HEK293 (cell line): Measurements from ENCODE around the gene LGSN.

Source experiments
- CTCF ChIA-PET: fragments of 350-600 bp; formaldehyde crosslinking; extraction: SDS; loops from one replicate; lab custom pipeline; 2021; ENCODE audit warnings: antibody characterized with exemption; lab: Yijun Ruan, JAX
- POLR2A ChIA-PET: fragments of 300-600 bp; formaldehyde crosslinking; extraction: SDS; loops from one replicate; lab custom pipeline; 2020; ENCODE audit warnings: antibody characterized with exemption, inconsistent platforms; lab: Yijun Ruan, JAX
- H3K27ac ChIP-seq: fragments of 200-500 bp; sonication (Bioruptor generic); 2 replicates; pipeline ENCODE4 v1.5.1; 2014; ENCODE audit warnings: low read depth, low read length, control low read depth, inconsistent platforms; ENCODE audit errors: extremely low read depth
- H3K36me3 ChIP-seq, 2 experiments: fragments of 200-500 bp in 1 of 2; sonication (Bioruptor generic) in 1 of 2; 1 replicate in 1 of 2; 2 replicates in 1 of 2; pipeline ENCODE4 v1.5.1; 2014 to 2017; ENCODE audit warnings: inconsistent platforms in 2 of 2, low read length in 2 of 2; ENCODE audit not compliant: control insufficient read depth in 2 of 2, insufficient read depth in 1 of 2
- H3K4me1 ChIP-seq: fragments of 200-500 bp; sonication (Bioruptor generic); 2 replicates; pipeline ENCODE4 v1.5.1; 2014; ENCODE audit warnings: mild to moderate bottlenecking, low read length, inconsistent platforms; ENCODE audit not compliant: control insufficient read depth, insufficient read depth
- H3K4me3 ChIP-seq: 2 replicates; pipeline ENCODE4 v1.5.1; 2011; ENCODE audit warnings: low read depth, mild to moderate bottlenecking, control low read depth, low read length, moderate library complexity
- H3K9me3 ChIP-seq: fragments of 200-500 bp; sonication (Bioruptor generic); 2 replicates; pipeline ENCODE4 v1.5.1; 2014; ENCODE audit warnings: low read depth, low read length, inconsistent platforms; ENCODE audit not compliant: control insufficient read depth, insufficient read depth
- BCL11A ChIP-seq: fragments of 450-650 bp; formaldehyde crosslinking; IDR thresholded peaks from 2 replicates; pipeline ENCODE4 v1.5.1; 2016; ENCODE audit warnings: low read depth, missing biosample characterization, missing genetic modification characterization
- BCL11B ChIP-seq: fragments of 450-650 bp; formaldehyde crosslinking; IDR thresholded peaks from 2 replicates; pipeline ENCODE4 v1.5.1; 2016; ENCODE audit warnings: low read depth, missing biosample characterization, missing genetic modification characterization
- KLF10 ChIP-seq: fragments of 450-650 bp; IDR thresholded peaks from 2 replicates; pipeline ENCODE4 v1.5.1; 2018; ENCODE audit warnings: missing biosample characterization, mild to moderate bottlenecking, missing genetic modification characterization
- PRDM1 ChIP-seq: fragments of 450-650 bp; formaldehyde crosslinking; IDR thresholded peaks from 2 replicates; pipeline ENCODE4; 2016; ENCODE audit warnings: missing biosample characterization, missing genetic modification characterization
- SP7 ChIP-seq: fragments of 450-650 bp; formaldehyde crosslinking; IDR thresholded peaks from 2 replicates; pipeline ENCODE4 v1.5.1; 2016; ENCODE audit warnings: missing biosample characterization, missing genetic modification characterization
- TRIM28 ChIP-seq: IDR thresholded peaks from 2 replicates; pipeline ENCODE4 v1.6.1; 2011; ENCODE audit warnings: low read length, control low read depth, borderline replicate concordance
- ZBTB21 ChIP-seq: fragments of 450-650 bp; formaldehyde crosslinking; IDR thresholded peaks from 2 replicates; pipeline ENCODE4 v1.5.1; 2017; ENCODE audit warnings: missing biosample characterization, missing genetic modification characterization
- ZFP3 ChIP-seq: fragments of 450-650 bp; formaldehyde crosslinking; IDR thresholded peaks from 2 replicates; pipeline ENCODE4 v1.5.1; 2016; ENCODE audit warnings: low read depth, missing biosample characterization, missing genetic modification characterization
- ZNF133 ChIP-seq: fragments of 450-650 bp; formaldehyde crosslinking; IDR thresholded peaks from 2 replicates; pipeline ENCODE4 v1.5.1; 2016; ENCODE audit warnings: missing biosample characterization, missing genetic modification characterization
- ZNF184 ChIP-seq: fragments of 450-650 bp; IDR thresholded peaks from 2 replicates; pipeline ENCODE4 v1.5.1; 2018; ENCODE audit warnings: missing biosample characterization, mild to moderate bottlenecking, missing genetic modification characterization
- ZNF335 ChIP-seq: fragments of 450-650 bp; formaldehyde crosslinking; conservative IDR thresholded peaks from 2 replicates; pipeline ENCODE4 v1.5.1; 2016; ENCODE audit warnings: missing biosample characterization, missing genetic modification characterization
- ZNF341 ChIP-seq: fragments of 450-650 bp; formaldehyde crosslinking; IDR thresholded peaks from 2 replicates; pipeline ENCODE4; 2016; ENCODE audit warnings: low read depth, missing biosample characterization, missing genetic modification characterization
- ZNF501 ChIP-seq: fragments of 450-650 bp; formaldehyde crosslinking; IDR thresholded peaks from 2 replicates; pipeline ENCODE4 v1.5.1; 2016; ENCODE audit warnings: missing biosample characterization, missing genetic modification characterization
- ZNF600 ChIP-seq: fragments of 450-650 bp; formaldehyde crosslinking; IDR thresholded peaks from 2 replicates; pipeline ENCODE4 v1.5.1; 2016; ENCODE audit warnings: missing biosample characterization, missing genetic modification characterization
- ZNF777 ChIP-seq: fragments of 450-650 bp; formaldehyde crosslinking; IDR thresholded peaks from 2 replicates; pipeline ENCODE4 v1.5.1; 2017; ENCODE audit warnings: missing biosample characterization, missing genetic modification characterization, borderline replicate concordance
- ZNF837 ChIP-seq: fragments of 450-650 bp; formaldehyde crosslinking; IDR thresholded peaks from 2 replicates; pipeline ENCODE4 v1.5.1; 2016; ENCODE audit warnings: missing biosample characterization, missing genetic modification characterization
- TF ChIP-seq, protein P1 (sequence below): fragments of 450-650 bp; formaldehyde crosslinking; IDR thresholded peaks from 2 replicates; pipeline ENCODE4 v1.5.1; 2016; ENCODE audit warnings: missing biosample characterization, missing genetic modification characterization
- TF ChIP-seq, protein P2 (sequence below): fragments of 450-650 bp; formaldehyde crosslinking; IDR thresholded peaks from 2 replicates; pipeline ENCODE4 v1.5.1; 2016; ENCODE audit warnings: missing biosample characterization, missing genetic modification characterization, low read depth
- TF ChIP-seq, protein P3 (sequence below): fragments of 450-650 bp; formaldehyde crosslinking; IDR thresholded peaks from 2 replicates; pipeline ENCODE4 v1.5.1; 2016; ENCODE audit warnings: missing biosample characterization, missing genetic modification characterization
- TF ChIP-seq, protein P4 (sequence below): fragments of 450-650 bp; formaldehyde crosslinking; IDR thresholded peaks from 2 replicates; pipeline ENCODE4 v1.5.1; 2016; ENCODE audit warnings: missing biosample characterization, missing genetic modification characterization, borderline replicate concordance
- TF ChIP-seq, protein P5 (sequence below): fragments of 450-650 bp; formaldehyde crosslinking; IDR thresholded peaks from 2 replicates; pipeline ENCODE4 v1.5.1; 2016; ENCODE audit warnings: missing biosample characterization, missing genetic modification characterization
- TF ChIP-seq, protein P6 (sequence below): fragments of 450-650 bp; formaldehyde crosslinking; IDR thresholded peaks from 2 replicates; pipeline ENCODE4 v1.5.1; 2016; ENCODE audit warnings: missing biosample characterization, missing genetic modification characterization

LGSN gene

DNA sequence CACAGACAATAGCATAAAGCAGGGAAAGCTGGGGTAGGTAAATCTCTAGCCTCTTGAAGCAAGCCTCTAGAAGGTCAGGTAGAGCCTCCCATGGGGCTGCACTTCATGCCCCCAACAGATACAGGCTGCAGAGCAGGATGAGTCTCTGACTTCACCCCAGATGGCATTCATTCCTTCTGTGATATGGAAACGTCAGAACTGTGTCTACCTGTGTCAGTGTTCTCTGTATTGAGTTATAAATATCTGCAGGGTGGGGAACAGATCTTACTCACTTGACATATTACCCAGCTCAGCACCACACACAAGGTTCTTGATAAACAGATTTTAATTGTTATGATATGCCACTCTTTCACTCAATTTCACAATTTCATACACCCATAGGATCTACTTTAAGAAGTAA, 2.1 kb downstream of the LGSN start (continued):
- TF ChIP-seq, protein P1, sequence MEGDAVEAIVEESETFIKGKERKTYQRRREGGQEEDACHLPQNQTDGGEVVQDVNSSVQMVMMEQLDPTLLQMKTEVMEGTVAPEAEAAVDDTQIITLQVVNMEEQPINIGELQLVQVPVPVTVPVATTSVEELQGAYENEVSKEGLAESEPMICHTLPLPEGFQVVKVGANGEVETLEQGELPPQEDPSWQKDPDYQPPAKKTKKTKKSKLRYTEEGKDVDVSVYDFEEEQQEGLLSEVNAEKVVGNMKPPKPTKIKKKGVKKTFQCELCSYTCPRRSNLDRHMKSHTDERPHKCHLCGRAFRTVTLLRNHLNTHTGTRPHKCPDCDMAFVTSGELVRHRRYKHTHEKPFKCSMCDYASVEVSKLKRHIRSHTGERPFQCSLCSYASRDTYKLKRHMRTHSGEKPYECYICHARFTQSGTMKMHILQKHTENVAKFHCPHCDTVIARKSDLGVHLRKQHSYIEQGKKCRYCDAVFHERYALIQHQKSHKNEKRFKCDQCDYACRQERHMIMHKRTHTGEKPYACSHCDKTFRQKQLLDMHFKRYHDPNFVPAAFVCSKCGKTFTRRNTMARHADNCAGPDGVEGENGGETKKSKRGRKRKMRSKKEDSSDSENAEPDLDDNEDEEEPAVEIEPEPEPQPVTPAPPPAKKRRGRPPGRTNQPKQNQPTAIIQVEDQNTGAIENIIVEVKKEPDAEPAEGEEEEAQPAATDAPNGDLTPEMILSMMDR (tag by site-specific recombination): no peak
- TF ChIP-seq BCL11A (tag by site-specific recombination): no peak
- no peak for TF ChIP-seq PRDM1 (tag by site-specific recombination)
- TF ChIP-seq ZNF777 (tag by site-specific recombination): no peak

DNA sequence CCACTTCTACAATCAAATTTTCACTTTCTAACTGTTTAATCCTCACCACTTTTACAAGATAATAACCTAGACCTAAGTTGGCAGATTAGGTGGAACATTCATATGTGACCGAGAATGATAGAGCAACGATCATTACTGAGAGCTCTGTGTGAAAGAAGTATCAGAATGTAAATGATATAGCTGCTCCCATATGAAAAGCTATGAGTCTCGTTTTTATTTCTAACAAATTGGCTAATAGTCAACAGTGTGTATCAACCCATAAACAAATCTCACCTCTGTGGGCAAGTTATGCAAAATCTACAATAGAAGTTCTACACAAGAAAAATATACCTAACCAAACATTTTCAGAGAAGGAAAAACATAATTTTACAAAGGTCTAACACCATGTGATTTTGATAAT, 3.7 kb downstream of the LGSN start:
- Histone ChIP-seq H3K27ac (no peak overlapping the region), H3K36me3 (no peaks in the 10 kb centered on the region), H3K9me3 (no peaks in the 10 kb centered on the region), H3K4me1 (no peaks in the 10 kb centered on the region), H3K4me3 (no peak overlapping the region)
- CTCF ChIA-PET: interaction anchor here (0.8 to 4.4 kb wide), 2 partner anchors 9 to 36 kb away, joined by 4 to 22 read pairs; no protein-coding TSS in a partner anchor
- POLR2A ChIA-PET: no interaction called here
- TF ChIP-seq BCL11B (tag by site-specific recombination) (no peak), ZBTB21 (no peak), ZNF184 (tag by site-specific recombination) (no peak), ZNF341 (tag by site-specific recombination) (no peak), ZNF600 (tag by site-specific recombination) (no peak), ZNF133 (tag by site-specific recombination) (no peak), ZNF837 (tag by site-specific recombination) (no peak), ZFP3 (tag by site-specific recombination) (no peak), TRIM28 (no peak), ZNF335 (no peak), SP7 (no peak)
- TF ChIP-seq, protein P2, sequence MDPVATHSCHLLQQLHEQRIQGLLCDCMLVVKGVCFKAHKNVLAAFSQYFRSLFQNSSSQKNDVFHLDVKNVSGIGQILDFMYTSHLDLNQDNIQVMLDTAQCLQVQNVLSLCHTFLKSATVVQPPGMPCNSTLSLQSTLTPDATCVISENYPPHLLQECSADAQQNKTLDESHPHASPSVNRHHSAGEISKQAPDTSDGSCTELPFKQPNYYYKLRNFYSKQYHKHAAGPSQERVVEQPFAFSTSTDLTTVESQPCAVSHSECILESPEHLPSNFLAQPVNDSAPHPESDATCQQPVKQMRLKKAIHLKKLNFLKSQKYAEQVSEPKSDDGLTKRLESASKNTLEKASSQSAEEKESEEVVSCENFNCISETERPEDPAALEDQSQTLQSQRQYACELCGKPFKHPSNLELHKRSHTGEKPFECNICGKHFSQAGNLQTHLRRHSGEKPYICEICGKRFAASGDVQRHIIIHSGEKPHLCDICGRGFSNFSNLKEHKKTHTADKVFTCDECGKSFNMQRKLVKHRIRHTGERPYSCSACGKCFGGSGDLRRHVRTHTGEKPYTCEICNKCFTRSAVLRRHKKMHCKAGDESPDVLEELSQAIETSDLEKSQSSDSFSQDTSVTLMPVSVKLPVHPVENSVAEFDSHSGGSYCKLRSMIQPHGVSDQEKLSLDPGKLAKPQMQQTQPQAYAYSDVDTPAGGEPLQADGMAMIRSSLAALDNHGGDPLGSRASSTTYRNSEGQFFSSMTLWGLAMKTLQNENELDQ (tag by site-specific recombination): no peak
- TF ChIP-seq, protein P3, sequence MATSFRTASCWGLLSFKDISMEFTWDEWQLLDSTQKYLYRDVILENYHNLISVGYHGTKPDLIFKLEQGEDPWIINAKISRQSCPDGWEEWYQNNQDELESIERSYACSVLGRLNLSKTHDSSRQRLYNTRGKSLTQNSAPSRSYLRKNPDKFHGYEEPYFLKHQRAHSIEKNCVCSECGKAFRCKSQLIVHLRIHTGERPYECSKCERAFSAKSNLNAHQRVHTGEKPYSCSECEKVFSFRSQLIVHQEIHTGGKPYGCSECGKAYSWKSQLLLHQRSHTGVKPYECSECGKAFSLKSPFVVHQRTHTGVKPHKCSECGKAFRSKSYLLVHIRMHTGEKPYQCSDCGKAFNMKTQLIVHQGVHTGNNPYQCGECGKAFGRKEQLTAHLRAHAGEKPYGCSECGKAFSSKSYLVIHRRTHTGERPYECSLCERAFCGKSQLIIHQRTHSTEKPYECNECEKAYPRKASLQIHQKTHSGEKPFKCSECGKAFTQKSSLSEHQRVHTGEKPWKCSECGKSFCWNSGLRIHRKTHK (tag by site-specific recombination): no peak
- TF ChIP-seq, protein P4, sequence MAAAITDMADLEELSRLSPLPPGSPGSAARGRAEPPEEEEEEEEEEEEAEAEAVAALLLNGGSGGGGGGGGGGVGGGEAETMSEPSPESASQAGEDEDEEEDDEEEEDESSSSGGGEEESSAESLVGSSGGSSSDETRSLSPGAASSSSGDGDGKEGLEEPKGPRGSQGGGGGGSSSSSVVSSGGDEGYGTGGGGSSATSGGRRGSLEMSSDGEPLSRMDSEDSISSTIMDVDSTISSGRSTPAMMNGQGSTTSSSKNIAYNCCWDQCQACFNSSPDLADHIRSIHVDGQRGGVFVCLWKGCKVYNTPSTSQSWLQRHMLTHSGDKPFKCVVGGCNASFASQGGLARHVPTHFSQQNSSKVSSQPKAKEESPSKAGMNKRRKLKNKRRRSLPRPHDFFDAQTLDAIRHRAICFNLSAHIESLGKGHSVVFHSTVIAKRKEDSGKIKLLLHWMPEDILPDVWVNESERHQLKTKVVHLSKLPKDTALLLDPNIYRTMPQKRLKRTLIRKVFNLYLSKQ (tag by site-specific recombination): no peak
- TF ChIP-seq, all 188 proteins: peak for 0

DNA sequence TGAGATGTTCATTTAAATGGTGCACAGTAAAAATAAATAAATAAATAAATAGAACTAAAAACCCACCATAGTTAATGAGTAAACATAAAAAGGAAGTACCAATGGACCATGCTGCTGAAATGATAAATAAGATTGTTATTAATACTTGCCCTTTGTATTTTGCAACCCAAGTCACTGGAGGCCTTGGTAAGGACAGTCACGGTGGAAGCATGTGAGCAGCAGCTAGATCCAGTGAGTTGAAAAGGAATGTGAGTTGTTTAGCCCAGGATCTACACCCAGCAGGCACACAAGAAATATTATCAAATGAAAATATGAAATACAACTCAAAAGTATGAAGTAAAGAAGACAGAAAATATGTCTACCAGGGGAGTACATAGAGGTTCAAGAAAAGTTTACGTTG, 6.7 kb downstream of the LGSN start:
- Histone ChIP-seq H3K27ac (no peak overlapping the region), H3K4me3 (no peak overlapping the region), H3K36me3 (no peaks in the 10 kb centered on the region), H3K4me1 (no peaks in the 10 kb centered on the region), H3K9me3 (no peaks in the 10 kb centered on the region)
- POLR2A ChIA-PET: no interaction called here
- CTCF ChIA-PET: no interaction called here
- no peak for TF ChIP-seq KLF10 (tag by site-specific recombination)
- TF ChIP-seq ZNF501 (tag by site-specific recombination): no peak
- TF ChIP-seq, protein P5, sequence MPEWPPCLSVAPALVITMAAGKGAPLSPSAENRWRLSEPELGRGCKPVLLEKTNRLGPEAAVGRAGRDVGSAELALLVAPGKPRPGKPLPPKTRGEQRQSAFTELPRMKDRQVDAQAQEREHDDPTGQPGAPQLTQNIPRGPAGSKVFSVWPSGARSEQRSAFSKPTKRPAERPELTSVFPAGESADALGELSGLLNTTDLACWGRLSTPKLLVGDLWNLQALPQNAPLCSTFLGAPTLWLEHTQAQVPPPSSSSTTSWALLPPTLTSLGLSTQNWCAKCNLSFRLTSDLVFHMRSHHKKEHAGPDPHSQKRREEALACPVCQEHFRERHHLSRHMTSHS (tag by site-specific recombination): no peak
- TF ChIP-seq, protein P6, sequence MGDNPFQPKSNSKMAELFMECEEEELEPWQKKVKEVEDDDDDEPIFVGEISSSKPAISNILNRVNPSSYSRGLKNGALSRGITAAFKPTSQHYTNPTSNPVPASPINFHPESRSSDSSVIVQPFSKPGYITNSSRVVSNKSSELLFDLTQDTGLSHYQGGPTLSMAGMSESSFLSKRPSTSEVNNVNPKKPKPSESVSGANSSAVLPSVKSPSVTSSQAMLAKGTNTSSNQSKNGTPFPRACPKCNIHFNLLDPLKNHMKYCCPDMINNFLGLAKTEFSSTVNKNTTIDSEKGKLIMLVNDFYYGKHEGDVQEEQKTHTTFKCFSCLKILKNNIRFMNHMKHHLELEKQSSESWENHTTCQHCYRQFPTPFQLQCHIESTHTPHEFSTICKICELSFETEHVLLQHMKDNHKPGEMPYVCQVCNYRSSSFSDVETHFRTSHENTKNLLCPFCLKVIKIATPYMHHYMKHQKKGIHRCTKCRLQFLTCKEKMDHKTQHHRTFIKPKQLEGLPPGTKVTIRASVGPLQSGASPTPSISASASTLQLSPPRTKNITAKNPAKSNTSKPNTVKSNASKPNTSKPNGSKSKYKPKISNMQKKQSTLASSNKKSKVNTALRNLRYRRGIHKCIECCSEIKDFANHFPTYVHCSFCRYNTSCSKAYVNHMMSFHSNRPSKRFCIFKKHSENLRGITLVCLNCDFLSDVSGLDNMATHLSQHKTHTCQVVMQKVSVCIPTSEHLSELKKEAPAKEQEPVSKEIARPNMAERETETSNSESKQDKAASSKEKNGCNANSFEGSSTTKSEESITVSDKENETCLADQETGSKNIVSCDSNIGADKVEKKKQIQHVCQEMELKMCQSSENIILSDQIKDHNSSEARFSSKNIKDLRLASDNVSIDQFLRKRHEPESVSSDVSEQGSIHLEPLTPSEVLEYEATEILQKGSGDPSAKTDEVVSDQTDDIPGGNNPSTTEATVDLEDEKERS (tag by site-specific recombination): no peak
